ENCODE results near the gene INTS11.

The INTS11 gene

GRCh38 chr1:1343811-1344421 is 19.5 kb upstream of the INTS11 start:
- no peak for DNase-seq (ENCODE audit: low spot score)

DNA sequence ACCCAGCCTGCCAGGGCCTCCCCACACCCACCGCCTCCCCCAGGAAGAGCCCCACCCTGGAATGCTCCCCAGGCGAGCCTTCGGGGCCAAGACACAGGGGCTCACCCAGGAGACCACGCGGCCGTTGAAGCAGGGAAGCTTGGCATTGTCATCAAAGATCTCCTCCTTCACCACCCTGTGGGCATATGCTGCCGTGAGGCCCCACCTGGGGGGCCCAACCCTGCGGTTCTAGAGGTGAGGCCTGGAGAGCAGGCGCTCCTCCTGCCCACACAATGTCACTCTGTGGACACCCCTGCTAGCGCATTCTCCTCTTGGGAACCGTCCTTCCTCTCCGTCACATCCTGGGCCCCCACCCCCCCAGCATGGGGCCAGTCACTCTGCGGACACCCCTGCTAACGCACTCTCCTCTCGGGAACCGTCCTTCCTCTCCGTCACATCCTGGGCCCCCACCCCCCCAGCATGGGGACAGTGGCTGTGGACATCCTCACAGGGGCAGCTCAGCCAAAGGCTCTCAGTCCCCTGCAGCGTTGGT is 18.2 kb upstream of the INTS11 start:
- no peak for DNase-seq (ENCODE audit: low spot score)

- no peak for DNase-seq (ENCODE audit: low spot score)
Observed at GRCh38 chr1:1342061-1342562, 17.7 kb upstream of the INTS11 start.

DNA sequence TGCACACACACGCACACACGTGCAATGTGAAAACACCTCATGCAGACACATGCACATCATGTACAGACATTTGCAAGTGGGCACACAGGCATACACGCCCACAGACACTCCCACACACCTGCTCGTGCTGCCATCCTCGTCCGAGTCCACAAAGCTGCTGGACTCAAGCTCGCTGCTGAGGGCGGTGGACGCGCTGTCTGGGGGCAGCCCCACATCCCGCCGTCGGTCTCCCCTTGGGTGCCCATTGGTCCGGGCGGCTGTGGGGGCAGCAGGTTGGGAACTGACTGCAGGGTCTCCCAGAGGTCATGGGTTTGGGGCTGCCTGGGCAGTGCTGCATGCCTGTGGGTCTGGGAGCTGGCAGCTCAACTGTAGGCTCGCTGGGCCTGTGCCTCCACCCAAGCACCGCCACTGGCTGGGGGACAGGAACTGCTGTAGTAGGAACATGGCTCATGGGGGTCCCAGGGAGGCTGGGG is 17.1 kb upstream of the INTS11 start:
- no peak for DNase-seq (ENCODE audit: low spot score)

- no peak for DNase-seq (ENCODE audit: low spot score)
Observed at GRCh38 chr1:1340791-1341548, 16.5 kb upstream of the INTS11 start.

DNA sequence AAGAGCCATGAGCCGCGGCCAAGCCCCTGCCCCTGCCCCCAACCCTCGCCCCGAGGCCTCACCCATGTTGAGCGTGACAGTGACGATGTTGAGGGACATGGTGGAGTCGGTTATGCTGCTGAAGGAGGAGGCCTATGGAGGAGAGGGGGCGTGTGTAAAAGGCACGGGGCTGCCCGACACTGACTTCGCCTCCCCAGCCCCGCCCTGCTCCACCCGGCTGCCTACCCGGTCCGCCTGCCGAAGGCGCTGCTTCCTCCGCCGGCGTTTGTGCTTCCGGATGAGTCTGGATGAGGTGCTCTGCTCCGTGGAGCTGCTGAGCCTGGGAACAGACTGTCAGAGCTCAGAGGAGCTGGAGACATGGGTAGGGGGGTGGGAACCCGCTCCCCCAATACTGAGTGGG is 15.7 kb upstream of the INTS11 start:
- DNase-seq (ENCODE audit: low spot score) = no peak

DNA sequence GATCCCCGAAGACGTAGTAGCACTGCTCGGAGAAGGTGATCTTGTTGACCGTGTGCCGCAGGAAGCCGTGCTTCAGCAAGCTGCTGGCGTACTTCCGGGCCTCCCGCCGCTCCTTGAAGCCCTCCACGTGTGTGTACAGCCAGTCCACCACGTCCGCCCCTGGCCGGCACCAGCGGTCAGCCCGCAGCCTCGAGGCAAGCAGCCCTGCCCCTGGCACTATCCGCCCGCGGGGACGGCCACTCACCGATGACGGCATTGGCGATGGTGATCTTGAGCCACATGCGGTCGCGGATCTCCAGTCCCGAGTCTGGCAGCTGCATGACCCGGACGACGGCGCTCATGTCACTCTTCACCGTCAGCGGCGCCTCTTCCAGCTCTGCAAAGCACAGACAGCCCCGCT is 13.8 kb upstream of the INTS11 start:
- DNase-seq (ENCODE audit: low spot score) = no peak

- DNase-seq (ENCODE audit: low spot score) = peak; percentile 70
Observed at GRCh38 chr1:1337793-1338147, 13.3 kb upstream of the INTS11 start.

GRCh38 chr1:1336931-1337792 is 12.7 kb upstream of the INTS11 start:
- no peak for DNase-seq (ENCODE audit: low spot score)

DNA sequence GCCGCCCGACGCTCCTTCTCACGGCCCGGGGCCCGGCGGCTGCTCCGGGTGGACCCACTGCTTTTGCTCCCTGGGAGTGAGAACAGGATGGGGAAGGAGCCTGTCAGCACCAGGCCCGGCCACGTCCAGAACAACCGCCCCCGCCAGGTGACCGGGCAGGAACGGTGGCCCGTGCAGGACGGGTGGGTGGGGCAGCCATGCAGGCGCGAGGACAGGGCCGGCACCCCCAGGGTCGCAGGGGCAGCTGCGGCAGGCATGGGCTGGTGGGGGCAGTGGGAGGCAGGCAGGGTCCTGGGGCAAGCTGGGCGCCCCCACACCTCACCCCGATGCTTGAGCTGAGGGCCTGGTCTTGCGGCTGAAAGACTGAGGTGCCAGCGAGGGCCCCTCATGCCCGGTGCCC is 12.0 kb upstream of the INTS11 start:
- no peak for DNase-seq (ENCODE audit: low spot score)

- no peak for DNase-seq (ENCODE audit: low spot score)
Observed at GRCh38 chr1:1335792-1336248, 11.4 kb upstream of the INTS11 start.

- DNase-seq (ENCODE audit: low spot score) = no peak
Observed at GRCh38 chr1:1335283-1335682, 10.8 kb upstream of the INTS11 start.

GRCh38 chr1:1334835-1335234 is 10.4 kb upstream of the INTS11 start:
- DNase-seq (ENCODE audit: low spot score) = no peak

DNA sequence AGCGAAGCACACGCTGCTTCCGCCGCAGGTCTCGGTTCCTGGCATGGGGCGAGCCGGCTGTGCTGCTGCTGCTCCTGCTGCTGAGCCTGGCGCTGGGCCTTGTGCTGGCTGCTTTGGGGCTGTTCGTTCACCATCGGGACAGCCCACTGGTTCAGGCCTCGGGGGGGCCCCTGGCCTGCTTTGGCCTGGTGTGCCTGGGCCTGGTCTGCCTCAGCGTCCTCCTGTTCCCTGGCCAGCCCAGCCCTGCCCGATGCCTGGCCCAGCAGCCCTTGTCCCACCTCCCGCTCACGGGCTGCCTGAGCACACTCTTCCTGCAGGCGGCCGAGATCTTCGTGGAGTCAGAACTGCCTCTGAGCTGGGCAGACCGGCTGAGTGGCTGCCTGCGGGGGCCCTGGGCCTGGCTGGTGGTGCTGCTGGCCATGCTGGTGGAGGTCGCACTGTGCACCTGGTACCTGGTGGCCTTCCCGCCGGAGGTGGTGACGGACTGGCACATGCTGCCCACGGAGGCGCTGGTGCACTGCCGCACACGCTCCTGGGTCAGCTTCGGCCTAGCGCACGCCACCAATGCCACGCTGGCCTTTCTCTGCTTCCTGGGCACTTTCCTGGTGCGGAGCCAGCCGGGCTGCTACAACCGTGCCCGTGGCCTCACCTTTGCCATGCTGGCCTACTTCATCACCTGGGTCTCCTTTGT is 9.2 kb upstream of the INTS11 start:
- no peak for DNase-seq (ENCODE audit: low spot score)

DNA sequence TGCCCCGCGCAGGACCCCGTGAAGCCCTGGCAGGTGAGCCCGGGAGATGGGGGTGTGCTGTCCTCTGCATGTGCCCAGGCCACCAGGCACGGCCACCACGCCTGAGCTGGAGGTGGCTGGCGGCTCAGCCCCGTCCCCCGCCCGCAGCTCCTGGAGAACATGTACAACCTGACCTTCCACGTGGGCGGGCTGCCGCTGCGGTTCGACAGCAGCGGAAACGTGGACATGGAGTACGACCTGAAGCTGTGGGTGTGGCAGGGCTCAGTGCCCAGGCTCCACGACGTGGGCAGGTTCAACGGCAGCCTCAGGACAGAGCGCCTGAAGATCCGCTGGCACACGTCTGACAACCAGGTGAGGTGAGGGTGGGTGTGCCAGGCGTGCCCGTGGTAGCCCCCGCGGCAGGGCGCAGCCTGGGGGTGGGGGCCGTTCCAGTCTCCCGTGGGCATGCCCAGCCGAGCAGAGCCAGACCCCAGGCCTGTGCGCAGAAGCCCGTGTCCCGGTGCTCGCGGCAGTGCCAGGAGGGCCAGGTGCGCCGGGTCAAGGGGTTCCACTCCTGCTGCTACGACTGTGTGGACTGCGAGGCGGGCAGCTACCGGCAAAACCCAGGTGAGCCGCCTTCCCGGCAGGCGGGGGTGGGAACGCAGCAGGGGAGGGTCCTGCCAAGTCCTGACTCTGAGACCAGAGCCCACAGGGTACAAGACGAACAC is 8.5 kb upstream of the INTS11 start:
- DNase-seq (ENCODE audit: low spot score) = no peak

DNA sequence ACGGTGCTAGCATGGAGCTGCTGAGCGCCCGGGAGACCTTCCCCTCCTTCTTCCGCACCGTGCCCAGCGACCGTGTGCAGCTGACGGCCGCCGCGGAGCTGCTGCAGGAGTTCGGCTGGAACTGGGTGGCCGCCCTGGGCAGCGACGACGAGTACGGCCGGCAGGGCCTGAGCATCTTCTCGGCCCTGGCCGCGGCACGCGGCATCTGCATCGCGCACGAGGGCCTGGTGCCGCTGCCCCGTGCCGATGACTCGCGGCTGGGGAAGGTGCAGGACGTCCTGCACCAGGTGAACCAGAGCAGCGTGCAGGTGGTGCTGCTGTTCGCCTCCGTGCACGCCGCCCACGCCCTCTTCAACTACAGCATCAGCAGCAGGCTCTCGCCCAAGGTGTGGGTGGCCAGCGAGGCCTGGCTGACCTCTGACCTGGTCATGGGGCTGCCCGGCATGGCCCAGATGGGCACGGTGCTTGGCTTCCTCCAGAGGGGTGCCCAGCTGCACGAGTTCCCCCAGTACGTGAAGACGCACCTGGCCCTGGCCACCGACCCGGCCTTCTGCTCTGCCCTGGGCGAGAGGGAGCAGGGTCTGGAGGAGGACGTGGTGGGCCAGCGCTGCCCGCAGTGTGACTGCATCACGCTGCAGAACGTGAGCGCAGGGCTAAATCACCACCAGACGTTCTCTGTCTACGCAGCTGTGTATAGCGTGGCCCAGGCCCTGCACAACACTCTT is 7.7 kb upstream of the INTS11 start:
- no peak for DNase-seq (ENCODE audit: low spot score)

DNA sequence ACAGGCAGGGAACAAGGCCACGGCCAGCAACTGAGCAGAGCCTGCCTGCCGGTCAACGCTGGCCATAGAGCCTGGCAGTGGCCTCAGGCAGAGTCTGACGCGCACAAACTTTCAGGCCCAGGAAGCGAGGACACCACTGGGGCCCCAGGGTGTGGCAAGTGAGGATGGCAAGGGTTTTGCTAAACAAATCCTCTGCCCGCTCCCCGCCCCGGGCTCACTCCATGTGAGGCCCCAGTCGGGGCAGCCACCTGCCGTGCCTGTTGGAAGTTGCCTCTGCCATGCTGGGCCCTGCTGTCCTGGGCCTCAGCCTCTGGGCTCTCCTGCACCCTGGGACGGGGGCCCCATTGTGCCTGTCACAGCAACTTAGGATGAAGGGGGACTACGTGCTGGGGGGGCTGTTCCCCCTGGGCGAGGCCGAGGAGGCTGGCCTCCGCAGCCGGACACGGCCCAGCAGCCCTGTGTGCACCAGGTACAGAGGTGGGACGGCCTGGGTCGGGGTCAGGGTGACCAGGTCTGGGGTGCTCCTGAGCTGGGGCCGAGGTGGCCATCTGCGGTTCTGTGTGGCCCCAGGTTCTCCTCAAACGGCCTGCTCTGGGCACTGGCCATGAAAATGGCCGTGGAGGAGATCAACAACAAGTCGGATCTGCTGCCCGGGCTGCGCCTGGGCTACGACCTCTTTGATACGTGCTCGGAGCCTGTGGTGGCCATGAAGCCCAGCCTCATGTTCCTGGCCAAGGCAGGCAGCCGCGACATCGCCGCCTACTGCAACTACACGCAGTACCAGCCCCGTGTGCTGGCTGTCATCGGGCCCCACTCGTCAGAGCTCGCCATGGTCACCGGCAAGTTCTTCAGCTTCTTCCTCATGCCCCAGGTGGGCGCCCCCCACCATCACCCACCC is 6.9 kb upstream of the INTS11 start, which contains the start of gene TAS1R3:
TSS of gene TAS1R3 (plus strand) at position 213 of the 898 bp plus-strand sequence. CDS start at position 279, 66 bp downstream.
- DNase-seq (ENCODE audit: low spot score) = no peak

DNA sequence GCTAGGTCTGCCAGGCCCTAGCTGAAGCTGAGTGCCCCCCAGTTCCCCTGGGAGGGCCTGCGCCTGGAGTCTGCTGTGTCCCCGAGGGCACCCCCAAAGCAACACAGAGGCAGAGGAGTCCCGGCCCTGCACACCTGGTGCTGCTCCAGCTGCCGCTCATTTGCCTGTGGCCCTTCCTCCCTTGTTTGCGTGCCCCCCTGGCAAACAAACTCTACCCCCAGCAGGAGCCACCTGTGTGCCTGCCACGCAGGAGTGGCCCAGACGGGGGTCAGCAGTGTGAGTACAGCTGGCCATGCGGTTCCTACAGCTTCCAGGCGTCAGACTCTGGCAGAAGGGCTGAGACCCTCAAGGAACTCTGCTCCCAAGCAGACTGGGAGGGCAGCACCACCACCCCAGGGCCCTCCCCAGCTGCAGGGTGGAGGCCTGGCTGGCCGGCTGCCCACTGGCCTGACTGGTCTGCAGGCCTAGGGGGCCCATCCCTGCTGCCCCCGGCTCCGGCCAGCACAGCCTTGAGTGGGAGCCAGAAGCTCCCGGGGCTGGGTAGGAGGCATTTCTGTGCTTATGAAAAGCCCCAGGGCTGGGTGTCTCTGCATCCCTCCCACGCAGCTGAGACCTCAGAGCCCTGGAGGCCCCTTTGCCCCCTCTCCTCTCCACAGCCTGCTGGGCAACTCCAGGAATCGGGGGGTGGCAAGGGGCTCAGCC is 6.1 kb upstream of the INTS11 start:
- DNase-seq (ENCODE audit: low spot score) = no peak

Measured in HuH-7.5 (cell line).